ENCODE results near the gene TNS1.
"Not testable (repeated sequence)": the region's sequence is repeated elsewhere in the genome, so short reads cannot be mapped to it uniquely, and the experiment has no call there.

TNS1 gene

DNA sequence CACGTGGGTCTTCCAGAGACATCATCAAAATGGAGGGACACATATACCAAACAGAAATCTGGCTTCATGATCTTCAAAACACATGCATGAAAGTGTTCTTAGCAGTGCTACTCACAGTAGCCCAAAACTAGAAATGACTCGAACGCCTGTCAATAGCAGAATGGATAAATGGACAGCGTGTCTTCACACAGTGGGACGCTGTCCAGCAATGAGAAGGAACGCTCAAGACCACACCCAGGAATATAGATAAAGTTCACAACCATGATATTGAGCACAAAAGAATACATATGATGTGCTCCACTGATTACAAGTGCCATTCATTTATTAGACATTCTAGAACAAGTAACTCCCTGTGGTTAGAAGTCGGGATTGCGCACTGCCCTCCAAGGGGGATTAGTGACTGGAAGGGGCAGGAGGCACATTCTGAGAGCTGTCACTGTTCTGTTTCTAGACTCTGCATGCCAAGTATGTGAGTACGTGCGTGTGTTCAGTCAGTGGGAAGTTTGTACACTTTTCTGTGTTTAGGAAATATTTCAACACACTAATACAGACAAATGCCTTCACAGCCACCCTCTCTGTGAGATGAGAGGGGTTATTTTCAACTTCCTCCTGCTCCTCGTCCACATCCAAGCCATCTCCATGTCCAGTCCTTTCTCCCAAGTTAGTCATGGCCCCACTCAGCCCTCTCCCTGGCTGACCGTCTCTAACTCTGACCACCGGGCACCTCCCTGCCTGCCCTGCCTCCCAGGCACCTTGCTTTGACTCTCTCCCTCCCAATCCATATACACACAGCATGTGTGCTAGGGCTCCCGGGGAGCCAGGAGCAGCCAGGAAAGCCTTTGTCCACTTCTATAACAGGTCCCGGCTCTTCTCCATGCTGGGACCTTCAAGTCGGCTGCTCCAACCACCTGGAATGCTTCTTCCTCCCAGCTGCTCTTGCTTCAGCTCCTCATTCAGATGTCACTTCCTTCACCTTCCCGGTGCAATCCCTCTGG, 26.9 kb upstream of the TNS1 start:
- DNase-seq: no peak

DNA sequence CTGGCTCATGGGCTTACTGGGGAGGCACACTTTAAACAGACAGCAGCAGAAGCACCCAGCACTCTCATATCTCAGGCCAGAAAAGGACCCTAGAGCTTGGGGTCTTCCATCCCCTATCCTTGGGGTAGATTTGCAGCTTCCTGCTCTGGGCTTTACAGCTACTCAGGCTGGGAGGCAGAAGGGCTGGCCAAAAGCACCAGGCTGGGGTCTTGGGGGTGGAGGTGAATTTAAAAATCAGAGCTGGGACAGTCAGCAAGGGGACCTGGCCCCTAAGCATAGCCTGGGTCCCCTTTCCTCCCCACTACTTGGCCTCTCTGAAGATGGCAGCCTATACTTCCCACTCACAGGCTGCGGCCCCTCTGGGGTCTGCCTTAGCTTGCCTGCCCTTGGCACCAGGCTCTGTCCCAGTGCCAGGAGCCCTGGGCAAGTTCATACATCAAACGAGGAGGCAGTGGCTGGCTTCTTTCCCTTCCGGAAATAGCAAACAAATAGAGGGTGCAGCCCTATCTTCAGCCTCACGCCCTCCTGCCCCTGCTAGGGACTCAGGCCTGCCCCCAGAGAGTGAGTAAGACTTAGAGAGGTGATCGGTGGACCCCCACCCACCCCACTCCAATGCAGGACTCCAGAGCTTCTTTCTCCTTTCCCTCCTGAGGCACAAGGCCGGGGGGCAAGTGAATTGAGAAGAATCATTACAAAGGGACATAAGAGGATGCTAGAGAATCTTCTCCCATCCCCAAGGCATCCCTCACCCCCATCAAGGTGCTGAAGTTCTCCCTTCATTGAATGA, 26.0 kb upstream of the TNS1 start:
- DNase-seq: no peak

DNA sequence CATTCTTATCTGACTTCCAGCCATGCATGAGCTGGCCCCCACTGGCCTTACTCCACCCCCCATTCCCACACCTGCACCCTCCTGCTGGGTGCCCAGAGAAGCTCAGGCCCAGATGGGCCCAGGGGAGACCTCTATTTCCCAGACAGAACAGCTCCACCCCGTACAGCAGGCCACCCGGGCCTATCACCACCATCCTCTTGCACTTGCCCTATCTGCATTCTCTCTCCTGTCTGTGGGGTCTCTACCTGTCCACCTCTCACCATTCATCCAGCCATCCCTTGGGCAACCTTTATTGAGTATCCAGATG, 25.3 kb upstream of the TNS1 start:
- DNase-seq: no peak

- DNase-seq: no peak
Observed at GRCh38 chr2:218027426-218028188, 24.8 kb upstream of the TNS1 start.

DNA sequence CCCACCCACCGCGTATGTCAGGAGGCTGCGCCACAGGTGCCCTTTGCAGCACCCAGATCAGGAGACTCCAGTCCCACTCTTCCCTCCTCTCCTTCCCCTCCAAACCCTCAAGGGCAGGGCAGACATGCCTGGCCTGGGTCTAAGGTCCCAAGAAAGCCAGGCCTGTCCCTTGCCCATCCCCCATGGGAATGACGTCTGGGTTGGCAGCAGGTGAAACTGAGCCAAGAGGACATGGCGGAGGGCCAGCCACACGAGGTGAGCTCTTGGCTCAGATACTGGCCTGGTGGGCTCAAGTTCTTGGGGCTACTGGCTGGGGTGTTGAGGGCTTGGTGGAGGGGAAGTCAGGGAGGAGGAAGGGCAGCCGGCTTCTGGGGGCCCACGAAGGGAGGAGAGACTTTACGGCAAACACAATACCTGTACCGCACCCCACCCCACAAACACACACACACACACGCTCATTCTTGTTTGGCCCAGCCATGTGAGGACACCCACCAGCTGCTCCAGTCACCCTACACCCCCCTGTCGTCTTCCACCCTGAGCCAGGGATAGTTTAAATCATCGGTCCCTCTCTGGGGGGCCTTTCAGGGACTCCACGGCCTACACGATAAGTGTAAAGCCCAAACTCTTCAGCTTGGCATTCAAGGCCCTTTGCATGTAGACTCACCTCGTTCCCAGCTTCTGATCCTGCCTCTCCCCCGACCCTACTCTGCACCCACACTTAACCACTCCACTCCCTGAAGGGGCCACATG, 24.1 kb upstream of the TNS1 start:
- DNase-seq: no peak

GRCh38 chr2:218026244-218026643, 23.4 kb upstream of the TNS1 start:
- DNase-seq: no peak

- DNase-seq: no peak
Observed at GRCh38 chr2:218024871-218025270, 22.1 kb upstream of the TNS1 start.

DNA sequence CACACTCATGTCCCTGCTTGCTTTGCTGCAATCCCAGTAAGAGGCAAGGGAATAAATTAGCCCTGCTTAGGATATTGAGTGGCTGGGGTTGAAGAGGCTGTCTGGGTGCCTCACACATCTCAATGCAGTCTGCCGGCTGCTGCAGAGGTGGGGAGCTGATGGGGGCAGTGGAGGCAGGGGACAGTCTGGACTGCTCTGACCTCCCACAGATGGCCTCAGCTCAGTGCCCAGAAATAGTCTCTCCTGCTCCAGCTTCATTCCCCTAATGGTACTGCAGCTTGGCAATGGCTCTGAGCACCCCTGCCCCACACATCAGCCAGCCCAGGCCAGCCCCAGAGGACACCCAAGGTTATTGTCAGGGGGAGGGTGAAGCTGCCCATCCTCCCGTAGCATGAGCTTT, 21.5 kb upstream of the TNS1 start:
- no peak for DNase-seq

GRCh38 chr2:218023636-218024035, 20.8 kb upstream of the TNS1 start:
- DNase-seq: no peak

DNA sequence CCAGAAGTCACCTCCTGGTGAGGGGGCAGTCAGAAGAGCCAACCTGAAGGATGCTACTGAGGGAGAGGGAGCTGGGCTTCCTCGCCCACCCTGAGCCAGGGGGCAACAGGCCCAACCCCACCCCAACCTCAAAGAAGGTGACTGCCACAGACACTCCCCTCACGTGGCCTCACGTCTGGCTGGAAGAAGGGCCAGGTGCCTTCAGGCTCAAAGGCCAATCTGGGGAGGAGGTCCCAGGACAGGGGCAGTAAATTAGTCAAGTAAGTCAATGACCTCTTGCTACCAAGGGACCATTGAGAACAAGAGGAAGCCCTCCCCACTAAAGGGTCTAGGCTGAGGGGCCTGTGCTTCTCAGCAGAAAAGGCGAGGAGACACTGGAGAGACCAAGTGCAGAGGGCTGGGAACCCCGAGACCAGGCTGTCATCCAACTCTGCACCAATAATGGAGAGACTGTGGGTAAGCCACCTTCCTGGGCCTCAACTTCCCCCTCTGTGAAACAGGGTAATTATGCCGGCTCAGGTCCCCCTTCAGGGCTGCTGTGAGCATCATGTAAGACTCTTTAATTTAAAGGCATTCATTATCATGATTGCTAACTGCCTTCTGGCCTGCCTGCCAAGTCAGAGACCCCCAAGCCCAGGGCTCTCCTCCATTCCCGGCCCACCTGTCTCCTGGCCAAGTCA, 20.2 kb upstream of the TNS1 start:
- no peak for DNase-seq

DNA sequence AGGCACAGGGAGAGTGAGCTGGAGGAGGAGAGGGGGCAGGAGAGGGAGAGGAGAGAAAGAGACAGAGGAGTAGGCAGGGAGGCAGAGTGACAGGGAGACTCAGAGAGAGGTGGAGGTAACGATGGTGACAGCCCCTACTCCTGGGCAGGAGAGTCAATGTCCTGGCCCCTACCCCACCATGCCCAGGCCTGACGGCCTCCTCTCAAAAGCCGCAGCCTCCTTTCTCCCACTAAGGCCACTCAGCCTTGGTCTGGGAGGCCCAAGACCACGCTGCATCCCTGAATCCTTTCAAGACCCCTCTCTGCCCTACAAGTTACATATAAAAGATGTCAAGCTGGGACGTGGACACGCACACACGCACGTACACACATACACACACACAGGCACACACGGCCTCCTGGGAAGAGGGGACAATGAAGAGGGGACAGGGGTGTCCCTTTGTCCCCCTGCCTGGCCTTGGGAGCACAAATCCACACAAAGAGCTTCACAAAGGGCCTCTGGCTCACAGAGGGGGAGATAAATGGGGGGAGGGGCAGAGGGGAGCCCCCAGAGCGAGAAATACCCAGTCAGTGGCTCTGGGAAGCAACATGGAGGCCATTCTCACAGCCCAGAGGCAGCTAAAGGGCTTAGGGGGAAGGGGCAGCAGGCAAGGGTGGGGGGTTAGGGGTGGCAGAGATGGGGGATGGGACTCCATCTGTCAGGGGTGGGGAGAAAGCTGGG, 19.5 kb upstream of the TNS1 start:
- no peak for DNase-seq

- no peak for DNase-seq
Observed at GRCh38 chr2:218021536-218022071, 18.8 kb upstream of the TNS1 start.

DNA sequence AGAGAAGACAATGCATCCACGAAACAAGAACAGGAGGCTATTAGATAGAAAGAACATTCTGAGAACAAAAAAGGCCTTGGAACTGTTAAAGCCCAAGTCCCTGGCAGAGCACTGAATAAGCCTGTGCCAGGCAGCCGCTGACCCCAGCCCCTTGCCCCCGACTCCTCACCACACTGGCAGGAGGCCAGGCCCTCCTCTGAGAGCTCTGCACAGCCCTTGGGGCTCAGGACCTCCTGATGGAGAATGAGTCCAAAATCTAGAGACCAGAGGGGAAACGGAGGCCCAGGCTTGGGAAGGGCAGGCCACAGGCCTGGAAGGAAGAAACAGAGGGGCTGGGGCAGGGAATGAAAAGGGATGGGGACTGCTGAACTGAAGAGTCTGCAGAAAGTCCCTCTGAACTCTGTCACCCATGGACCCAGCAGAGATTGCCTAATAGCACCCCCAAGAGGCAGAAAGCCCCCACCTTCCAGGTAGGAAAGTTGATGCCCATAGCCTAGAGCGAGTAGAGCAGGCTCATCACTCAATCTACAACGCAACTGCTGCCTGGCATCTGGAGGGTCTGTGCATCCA, 18.3 kb upstream of the TNS1 start:
- DNase-seq: no peak

DNA sequence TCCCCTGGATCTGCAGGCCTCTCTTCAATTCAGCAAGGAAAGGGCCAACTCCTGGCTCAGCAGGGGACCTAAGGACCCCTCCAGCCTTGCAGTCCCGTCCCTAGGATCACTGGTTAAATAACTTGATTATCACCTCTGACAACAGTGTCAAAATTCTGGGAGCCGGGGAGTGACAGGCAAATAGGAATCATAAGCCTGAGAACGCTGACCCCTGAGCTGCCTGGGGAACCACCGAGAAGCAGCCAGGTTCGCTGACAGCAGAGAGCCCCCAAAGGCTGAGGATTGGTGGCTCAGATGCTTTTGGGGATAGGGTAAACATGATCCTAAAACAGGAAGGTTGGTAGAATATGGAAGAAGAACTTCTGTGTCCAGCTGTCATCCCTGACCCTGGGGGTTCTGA, 17.5 kb upstream of the TNS1 start:
- no peak for DNase-seq

- DNase-seq: no peak
Observed at GRCh38 chr2:218019411-218020060, 16.7 kb upstream of the TNS1 start.

- DNase-seq: not testable (repeated sequence)
Observed at GRCh38 chr2:218018842-218019125, 16.0 kb upstream of the TNS1 start.

DNA sequence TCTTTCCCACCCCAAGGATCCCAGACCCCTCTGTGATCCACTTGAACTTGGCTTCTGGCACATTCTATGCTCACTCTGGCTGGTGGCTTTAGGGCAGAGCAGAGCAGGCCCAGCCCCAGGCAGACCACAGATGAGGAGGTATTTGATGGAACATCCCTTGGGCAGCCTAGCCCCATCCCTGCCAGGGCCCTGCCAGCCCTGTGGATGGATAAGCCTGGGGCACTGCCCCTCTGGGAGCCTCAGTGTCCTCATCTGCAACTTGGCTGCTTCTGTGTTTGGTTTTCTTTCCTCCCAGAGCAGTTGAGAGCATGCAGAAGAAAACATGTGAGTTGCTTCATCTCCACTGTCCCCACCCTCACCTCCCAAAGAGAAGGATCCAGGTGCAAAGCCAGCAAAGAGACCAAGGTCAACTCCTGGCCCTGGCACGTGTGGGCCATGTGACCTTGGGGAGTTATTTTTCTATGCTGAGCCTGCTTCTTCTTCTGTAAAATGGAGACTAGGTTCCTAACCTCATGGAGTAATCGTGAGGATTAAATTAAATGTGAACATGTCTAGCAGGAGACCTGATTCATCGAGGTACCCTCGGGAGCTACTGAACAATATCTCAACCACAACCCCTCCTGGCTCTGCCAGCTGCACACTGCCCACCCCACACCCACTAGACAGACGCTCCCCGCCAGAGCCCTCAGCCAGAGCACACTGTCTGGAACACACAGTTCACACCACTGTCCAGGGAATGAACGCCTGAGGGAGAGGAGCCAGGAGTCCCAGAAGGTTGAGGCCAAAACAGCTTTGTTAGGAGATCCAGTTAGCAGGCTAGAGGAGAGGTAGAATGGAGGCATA, 14.6 kb upstream of the TNS1 start:
- DNase-seq: no peak

DNA sequence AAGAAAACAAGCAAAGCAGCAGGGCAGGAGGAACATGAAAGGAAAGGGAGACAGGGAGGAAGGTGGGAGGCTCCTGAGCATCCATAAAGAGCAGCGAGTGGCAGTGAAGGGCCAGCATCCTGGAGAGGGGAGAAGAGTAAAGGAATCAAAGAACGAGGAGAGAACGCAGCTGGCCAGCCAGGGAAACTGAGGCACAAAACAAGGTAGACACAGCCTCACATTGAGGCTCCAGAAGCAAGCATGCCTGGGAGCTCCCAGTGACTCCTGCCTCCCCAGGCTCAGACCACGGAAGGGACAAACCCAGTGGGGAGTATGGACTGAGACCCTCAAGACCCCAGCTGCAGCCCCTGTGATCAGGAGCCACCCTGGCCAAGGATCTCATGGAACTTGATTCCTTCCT, 14.0 kb upstream of the TNS1 start:
- no peak for DNase-seq
